ENCODE data around the gene UBE2I. TPM values are rescaled to one million over a fixed set of nuclear protein-coding genes. Genes with fewer than 3 reads are reported as not detected.

The UBE2I gene
- 30.3 and 45.2 TPM in 2 replicates for total RNA-seq

GRCh38 chr16:1308977-1309885 is at the start of gene UBE2I:
Gene UBE2I, plus strand, starts transcription at chr16:1309636. Its CDS starts 4,395 bp downstream, at chr16:1314031.

GRCh38 chr16:1333149-1333812 is 23.8 kb downstream of the UBE2I start, which contains the start of gene BAIAP3:
Gene BAIAP3, plus strand, starts transcription at chr16:1333645. Its CDS starts 4,905 bp downstream, at chr16:1338550.

GRCh38 chr16:1351582-1352362 is 42.3 kb downstream of the UBE2I start, which contains the start of the genes GNPTG and TSR3:
Gene GNPTG, plus strand, starts transcription at chr16:1351931. Its CDS starts 35 bp downstream, at chr16:1351966.
Gene TSR3, minus strand, starts transcription at chr16:1351878. Its CDS starts 74 bp downstream, at chr16:1351804.

Other genes starting within 250 kb of the UBE2I start
- not detected in 2 replicates for gene SSTR5, start 236.9 kb upstream of the UBE2I start, total RNA-seq
- not detected in 2 replicates for gene C1QTNF8, start 213.4 kb upstream of the UBE2I start, total RNA-seq
- 1.3 and 1.4 TPM in 2 replicates for gene CACNA1H, start 156.5 kb upstream of the UBE2I start, total RNA-seq
- gene TPSG1, start 84.4 kb upstream of the UBE2I start, total RNA-seq, result not detected in 2 replicates
- not detected in 2 replicates for gene TPSB2, start 79.5 kb upstream of the UBE2I start, total RNA-seq
- not detected in 2 replicates for gene TPSAB1, start 68.9 kb upstream of the UBE2I start, total RNA-seq
- gene TPSD1, start 53.6 kb upstream of the UBE2I start, total RNA-seq, result not detected in 2 replicates
- gene BAIAP3, start 24.0 kb downstream of the UBE2I start, total RNA-seq, result 0.28 TPM in 2 replicates
- gene TSR3, start 42.2 kb downstream of the UBE2I start, total RNA-seq, result 50.3 and 63.9 TPM in 2 replicates
- gene GNPTG, start 42.3 kb downstream of the UBE2I start, total RNA-seq, result 40.2 and 60.1 TPM in 2 replicates
- gene UNKL, start 105.1 kb downstream of the UBE2I start, total RNA-seq, result 5.3 and 6.7 TPM in 2 replicates
- gene UQCC4, start 111.1 kb downstream of the UBE2I start, total RNA-seq, result 14.4 and 15.9 TPM in 2 replicates
- gene PERCC1, start 121.4 kb downstream of the UBE2I start, total RNA-seq, result not detected in 2 replicates
- 0.14 and 0.28 TPM in 2 replicates for gene CCDC154, start 134.9 kb downstream of the UBE2I start, total RNA-seq
- 50.6 and 91.4 TPM in 2 replicates for gene CLCN7, start 165.4 kb downstream of the UBE2I start, total RNA-seq
- gene PTX4, start 179.3 kb downstream of the UBE2I start, total RNA-seq, result 0.09 TPM in 1 of 2 replicates, not detected in the other
- 7.1 and 9.9 TPM in 2 replicates for gene TELO2, start 183.7 kb downstream of the UBE2I start, total RNA-seq
- 13.0 and 14.1 TPM in 2 replicates for gene TMEM204, start 224.0 kb downstream of the UBE2I start, total RNA-seq

Data from smooth muscle cell of bladder (primary cell).